H1 (cell line): ENCODE results near the gene TCF4. TPM values are rescaled to one million over a fixed set of nuclear protein-coding genes. Genes with fewer than 3 reads are reported as not detected.

Source experiments
- CTCF ChIA-PET: fragments of 300-600 bp; sonication (Branson Sonifier 250); formaldehyde crosslinking; loops from one replicate; lab custom pipeline; 2021; ENCODE audit not compliant: partially characterized antibody; lab: Charles Lee
- POLR2A ChIA-PET: fragments of 300-600 bp; sonication (Branson Sonifier 250); formaldehyde crosslinking; loops from one replicate; lab custom pipeline; 2021; ENCODE audit warnings: inconsistent platforms; ENCODE audit not compliant: partially characterized antibody; lab: Charles Lee
- DNase-seq, 2 experiments: peaks; one replicate each; pipeline versions ENCODE4 v3.0.0 to v3.0.0-alpha.2; 2010 to 2022; ENCODE audit warnings: low spot score in 2 of 2, low read depth in 1 of 2, mixed read lengths in 1 of 2
- FAIRE-seq: peaks from 2 replicates; lab custom pipeline; 2011; peaks lifted over from hg19 to GRCh38; lab: Jason Lieb, UNC
- H2AFZ ChIP-seq: 2 replicates; pipeline ENCODE4 v1.8.1; 2012; ENCODE audit warnings: low read length, inconsistent platforms
- H2AK5ac ChIP-seq: 2 replicates; pipeline ENCODE4 v1.6.1; 2013; ENCODE audit warnings: low read depth, low read length
- H2BK120ac ChIP-seq: replicated peaks from 2 replicates; pipeline ENCODE3; 2013; ENCODE audit warnings: low read depth, low read length, inconsistent platforms
- H2BK12ac ChIP-seq: 2 replicates; pipeline ENCODE4 v1.6.1; 2013; ENCODE audit warnings: low read depth, low read length
- H2BK15ac ChIP-seq: 2 replicates; pipeline ENCODE4 v1.6.1; 2013; ENCODE audit warnings: low read length
- H2BK20ac ChIP-seq: 2 replicates; pipeline ENCODE4 v1.6.1; 2013; ENCODE audit warnings: low read length
- H2BK5ac ChIP-seq: 2 replicates; pipeline ENCODE4 v1.6.1; 2013; ENCODE audit warnings: low read depth, low read length
- H3K14ac ChIP-seq: 2 replicates; pipeline ENCODE4 v1.6.1; 2013; ENCODE audit warnings: inconsistent platforms; ENCODE audit not compliant: insufficient read length
- H3K18ac ChIP-seq: 2 replicates; pipeline ENCODE4 v1.6.1; 2013; ENCODE audit warnings: low read length; ENCODE audit errors: extremely low read depth
- H3K23ac ChIP-seq: 2 replicates; pipeline ENCODE4 v1.6.1; 2013; ENCODE audit warnings: inconsistent platforms; ENCODE audit not compliant: insufficient read length
- H3K23me2 ChIP-seq: 2 replicates; pipeline ENCODE4 v1.6.1; 2013; ENCODE audit warnings: low read depth, low read length
- H3K27ac ChIP-seq: 2 replicates; pipeline ENCODE4 v1.6.1; 2011; ENCODE audit warnings: low read depth, low read length, inconsistent platforms
- H3K27me3 ChIP-seq, 4 experiments: replicated peaks in 1 of 4; 1 replicate in 1 of 4; 2 replicates in 3 of 4; pipeline versions ENCODE4 v1.6.1 to v1.8.1; 2011 to 2013; ENCODE audit warnings: low read length in 3 of 4, mild to moderate bottlenecking in 3 of 4, inconsistent platforms in 2 of 4, mixed read lengths in 2 of 4, moderate library complexity in 1 of 4; ENCODE audit not compliant: control insufficient read depth in 3 of 4, insufficient read depth in 3 of 4; ENCODE audit errors: extremely low read depth in 1 of 4
- H3K36me3 ChIP-seq, 4 experiments: 2 replicates each; pipeline versions ENCODE4 v1.6.1 to v1.8.1; 2011 to 2013; ENCODE audit warnings: mild to moderate bottlenecking in 4 of 4, low read length in 3 of 4, moderate library complexity in 2 of 4, control low read depth in 1 of 4, inconsistent platforms in 1 of 4; ENCODE audit not compliant: insufficient read depth in 4 of 4, control insufficient read depth in 2 of 4
- H3K4ac ChIP-seq: replicated peaks from 2 replicates; pipeline ENCODE3; 2013; ENCODE audit warnings: low read length, low read depth, mixed read lengths, inconsistent platforms; ENCODE audit not compliant: insufficient read length
- H3K4me1 ChIP-seq, 4 experiments: replicated peaks in 1 of 4; 1 replicate in 1 of 4; 2 replicates in 3 of 4; pipeline versions ENCODE4 v1.6.1 to v1.8.1; 2011 to 2013; ENCODE audit warnings: low read length in 3 of 4, inconsistent platforms in 2 of 4, mixed read lengths in 1 of 4; ENCODE audit not compliant: insufficient read depth in 4 of 4, control insufficient read depth in 3 of 4
- H3K4me2 ChIP-seq, 2 experiments: 2 replicates each; pipeline versions ENCODE4 v1.6.1 to v1.8.1; 2011 to 2013; ENCODE audit warnings: low read depth in 2 of 2, low read length in 2 of 2, control low read depth in 1 of 2, inconsistent platforms in 1 of 2, mild to moderate bottlenecking in 1 of 2; ENCODE audit not compliant: insufficient read depth in 1 of 2
- H3K4me3 ChIP-seq, 4 experiments: fragments of 200-600, 300-600 bp in 1 of 4; sonication (generic), shearing (Covaris generic), sonication (Bioruptor Twin) in 1 of 4; 2 replicates each; pipeline versions ENCODE4 v1.5.1 to v1.8.1; 2011 to 2016; ENCODE audit warnings: low read length in 4 of 4, low read depth in 3 of 4, control low read depth in 2 of 4, inconsistent platforms in 2 of 4, mild to moderate bottlenecking in 2 of 4, mixed read lengths in 1 of 4, moderate library complexity in 1 of 4; ENCODE audit not compliant: insufficient read depth in 2 of 4; ENCODE audit errors: extremely low read depth in 1 of 4
- H3K56ac ChIP-seq: replicated peaks from 2 replicates; pipeline ENCODE3; 2013; ENCODE audit warnings: low read depth, mild to moderate bottlenecking, mixed read lengths, low read length, inconsistent platforms; ENCODE audit not compliant: insufficient read length
- H3K79me1 ChIP-seq: 2 replicates; pipeline ENCODE4 v1.6.1; 2013; ENCODE audit warnings: low read depth, low read length, control low read depth
- H3K79me2 ChIP-seq, 2 experiments: 2 replicates each; pipeline versions ENCODE4 v1.6.1 to v1.8.1; 2012 to 2013; ENCODE audit warnings: low read length in 2 of 2, mild to moderate bottlenecking in 2 of 2, inconsistent platforms in 1 of 2; ENCODE audit not compliant: insufficient read depth in 2 of 2, control insufficient read depth in 1 of 2
- H3K9ac ChIP-seq, 4 experiments: replicated peaks in 1 of 4; 1 replicate in 1 of 4; 2 replicates in 3 of 4; pipeline versions ENCODE4 v1.6.1 to v1.8.1; 2011 to 2013; ENCODE audit warnings: low read depth in 3 of 4, low read length in 3 of 4, control low read depth in 2 of 4, mild to moderate bottlenecking in 2 of 4, moderate library complexity in 2 of 4, inconsistent platforms in 1 of 4; ENCODE audit errors: extremely low read depth in 1 of 4
- H3K9me3 ChIP-seq, 2 experiments: 2 replicates each; pipeline versions ENCODE4 v1.6.1 to v1.8.1; 2012 to 2013; ENCODE audit warnings: mild to moderate bottlenecking in 2 of 2, moderate library complexity in 2 of 2, control low read depth in 1 of 2, inconsistent platforms in 1 of 2, low read depth in 1 of 2, low read length in 1 of 2, mixed read lengths in 1 of 2; ENCODE audit not compliant: insufficient read depth in 2 of 2
- H4K20me1 ChIP-seq, 2 experiments: replicated peaks in 1 of 2; 2 replicates each; pipeline versions ENCODE3 to v1.8.1; 2011 to 2013; ENCODE audit warnings: inconsistent platforms in 2 of 2, low read length in 2 of 2, mild to moderate bottlenecking in 1 of 2; ENCODE audit not compliant: insufficient read depth in 2 of 2, control insufficient read depth in 1 of 2
- H4K5ac ChIP-seq: 2 replicates; pipeline ENCODE4 v1.6.1; 2013; ENCODE audit warnings: low read length, low read depth, mixed read lengths, inconsistent platforms; ENCODE audit not compliant: insufficient read length
- H4K8ac ChIP-seq: 2 replicates; pipeline ENCODE4 v1.8.0; 2013; ENCODE audit warnings: mild to moderate bottlenecking, moderate library complexity, low read length, inconsistent platforms; ENCODE audit not compliant: insufficient read depth; ENCODE audit errors: extremely low read depth
- H4K91ac ChIP-seq: replicated peaks from 2 replicates; pipeline ENCODE3; 2013; ENCODE audit warnings: low read length, mixed read lengths, inconsistent platforms; ENCODE audit not compliant: insufficient read length
- CTBP2 ChIP-seq: IDR thresholded peaks from 2 replicates; pipeline ENCODE4 v1.7.0; 2011; ENCODE audit warnings: borderline replicate concordance, mild to moderate bottlenecking, moderate library complexity, mixed read lengths, low read length; ENCODE audit not compliant: insufficient read depth, insufficient read length
- KDM1A ChIP-seq: fragments of 200-600, 300-600 bp; sonication (generic); IDR thresholded peaks from 2 replicates; pipeline ENCODE4 v1.7.1; 2016; ENCODE audit warnings: mild to moderate bottlenecking, low read length, borderline replicate concordance
- SIN3A ChIP-seq, 2 experiments: IDR thresholded peaks in 1 of 2; conservative IDR thresholded peaks in 1 of 2; 2 replicates each; pipeline ENCODE4 v1.6.1; 2011 to 2012; ENCODE audit warnings: low read length in 2 of 2, improper control_type of control experiment in 1 of 2, low read depth in 1 of 2, mild to moderate bottlenecking in 1 of 2
- TAF7 ChIP-seq: optimal IDR thresholded peaks from 2 replicates; pipeline ENCODE3; 2011; ENCODE audit warnings: low read depth, mild to moderate bottlenecking, inconsistent platforms, low read length, moderate library complexity, borderline replicate concordance
- WGBS, 2 experiments: shearing (Covaris generic) in 1 of 2; methylation state at CpG; one replicate each; pipeline versions ENCODE4 v1.1.6 to v1.1.7; 2013 to 2015; ENCODE audit warnings: low lambda C conversion rate in 2 of 2, mixed read lengths in 2 of 2, inconsistent platforms in 1 of 2, low coverage in 1 of 2, missing lambda C conversion rate in 1 of 2; ENCODE audit not compliant: insufficient replicate concordance in 2 of 2, insufficient coverage in 1 of 2, insufficient read length in 1 of 2; ENCODE audit errors: extremely low coverage in 1 of 2, missing lambda C conversion rate in 1 of 2; 5-methylcytosine and 5-hydroxymethylcytosine counted together
- polyA plus RNA-seq, 7 experiments: library from polyadenylated mRNA; depleted of rRNA in 3 of 7; stranded (reverse) in 5 of 7; unstranded in 2 of 7; fragments of >200 nt in 5 of 7; fragments of 200-250 nt in 2 of 7; gene quantifications; 1 replicate in 5 of 7; 2 replicates in 1 of 7; 4 replicates in 1 of 7; pipeline versions ENCODE4 v1.2.1 to v1.2.3, GENCODE V29; 2011 to 2013; ENCODE audit warnings: missing spikeins in 2 of 7, mixed read lengths in 2 of 7
- total RNA-seq: library from RNA; stranded (reverse); fragmentation: NEBNext Ultra II Directional; extraction: Animal tissue kit (Norgen Biotek cat#: 25700); gene quantifications from 2 replicates; pipeline ENCODE4 v1.2.1, GENCODE V29; 2021
- TF ChIP-seq, protein P1 (sequence below): IDR thresholded peaks from 2 replicates; pipeline ENCODE4 v1.6.1; 2012; ENCODE audit warnings: inconsistent platforms

The TCF4 gene
- total and polyA plus RNA-seq, 2 of the 8 experiments (the other 6 are each of a cell fraction or from before 2014, with no cell fraction given), result 59.3 to 118 TPM

DNA sequence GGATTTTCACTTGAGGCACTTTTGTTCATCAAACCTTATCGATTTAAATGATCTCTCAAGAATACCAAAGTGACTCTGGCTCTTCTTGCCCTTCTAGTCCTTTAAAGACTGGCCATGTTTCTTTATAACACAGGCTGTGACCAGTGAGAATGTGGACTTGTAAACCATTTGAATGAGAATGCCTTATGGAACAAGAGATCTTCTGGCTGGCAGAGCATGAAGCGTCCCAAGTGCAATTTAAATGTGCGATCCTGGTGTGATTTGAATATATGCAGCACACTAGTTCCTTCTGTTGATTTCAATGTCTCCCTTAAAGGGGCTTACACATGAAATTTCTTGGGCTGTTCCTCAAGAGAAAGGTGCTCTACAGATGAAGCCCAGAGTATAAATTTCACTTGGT lies 366.4 kb downstream of the TCF4 start:
- no peaks in the 10 kb centered on the region for H3K79me1 ChIP-seq
- H4K8ac ChIP-seq, result no peak overlapping the region
- TF ChIP-seq SIN3A (conservative IDR thresholded peaks at IDR 0.05 in 1 of 2, IDR thresholded peaks at IDR 0.05 in 1 of 2; ENCODE audit: low read depth in 1 of 2, low read length in 2 of 2) (no peak), TAF7 (no peak), CTBP2 (no peak), KDM1A (no peak)
- TF ChIP-seq, protein P1, sequence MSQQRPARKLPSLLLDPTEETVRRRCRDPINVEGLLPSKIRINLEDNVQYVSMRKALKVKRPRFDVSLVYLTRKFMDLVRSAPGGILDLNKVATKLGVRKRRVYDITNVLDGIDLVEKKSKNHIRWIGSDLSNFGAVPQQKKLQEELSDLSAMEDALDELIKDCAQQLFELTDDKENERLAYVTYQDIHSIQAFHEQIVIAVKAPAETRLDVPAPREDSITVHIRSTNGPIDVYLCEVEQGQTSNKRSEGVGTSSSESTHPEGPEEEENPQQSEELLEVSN, result no peak
- WGBS, 2 experiments, result 76% methylated on average over 3 of the region's 3 CpGs; no CpG with 5 or more reads in 1 of the 2 experiments
- H2BK15ac ChIP-seq, result no peak overlapping the region
- no peaks in the 10 kb centered on the region for H3K4me1 ChIP-seq
- H3K23me2 ChIP-seq, result no peaks in the 10 kb centered on the region
- H2BK20ac ChIP-seq, result no peak overlapping the region
- FAIRE-seq (no peak), DNase-seq (no peak)
- H3K27ac ChIP-seq, result no peak overlapping the region
- no peak overlapping the region for H3K4ac ChIP-seq
- no peak overlapping the region for H4K5ac ChIP-seq
- no peak overlapping the region for H2AK5ac ChIP-seq
- H3K79me2 ChIP-seq, result no peaks in the 10 kb centered on the region
- no peak overlapping the region for H3K14ac ChIP-seq
- H3K18ac ChIP-seq, result no peak overlapping the region
- H3K4me3 ChIP-seq, result no peak overlapping the region
- no peak overlapping the region for H4K91ac ChIP-seq
- ChIA-PET POLR2A (no interaction called here), CTCF (no interaction called here)
- no peak overlapping the region for H3K9ac ChIP-seq
- H3K4me2 ChIP-seq, result no peak overlapping the region
- no peak overlapping the region for H3K56ac ChIP-seq
- H2AFZ ChIP-seq, result no peak overlapping the region
- no peak overlapping the region for H2BK120ac ChIP-seq
- no peaks in the 10 kb centered on the region for H3K27me3 ChIP-seq
- no peak overlapping the region for H2BK5ac ChIP-seq
- no peak overlapping the region for H2BK12ac ChIP-seq
- peaks cover 0 to 9% (median 0%) of the 10 kb centered on the region in 4 experiments; a peak in 1 of 8 replicates for H3K36me3 ChIP-seq
- no peaks in the 10 kb centered on the region for H3K9me3 ChIP-seq
- no peaks in the 10 kb centered on the region for H4K20me1 ChIP-seq
- H3K23ac ChIP-seq, result no peak overlapping the region
